ENCODE data around the gene SPPL2C.

SPPL2C gene

DNA sequence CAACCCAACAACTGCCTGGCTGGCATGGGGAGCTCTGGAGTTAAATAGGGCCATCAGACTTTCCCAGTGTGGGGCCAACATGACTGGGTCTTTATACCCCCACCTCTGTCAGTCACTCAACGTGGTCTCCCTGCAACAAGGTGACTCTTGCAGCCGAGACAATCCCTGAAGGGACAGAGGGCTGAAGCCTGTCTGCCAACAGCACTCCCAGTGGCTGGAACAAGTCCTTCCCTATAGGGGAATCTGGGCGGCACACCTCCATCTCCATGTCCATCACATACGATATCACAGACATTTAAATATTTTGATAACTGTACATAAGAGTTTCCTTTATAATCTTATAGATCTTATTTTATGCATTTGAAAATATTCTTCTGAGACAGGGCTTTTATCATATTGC, 44.9 kb downstream of the SPPL2C start:
- no peak for DNase-seq

DNA sequence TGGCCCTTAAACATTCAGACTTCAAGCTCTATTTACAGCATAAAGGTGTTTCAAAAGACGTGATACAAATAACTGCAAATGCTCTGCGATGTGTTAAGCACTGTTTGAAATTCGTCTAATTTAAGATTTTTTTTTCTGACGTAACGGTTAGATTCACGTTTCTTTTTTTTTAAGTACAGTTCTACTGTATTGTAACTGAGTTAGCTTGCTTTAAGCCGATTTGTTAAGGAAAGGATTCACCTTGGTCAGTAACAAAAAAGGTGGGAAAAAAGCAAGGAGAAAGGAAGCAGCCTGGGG, 49.0 kb downstream of the SPPL2C start:
- DNase-seq: no peak

DNA sequence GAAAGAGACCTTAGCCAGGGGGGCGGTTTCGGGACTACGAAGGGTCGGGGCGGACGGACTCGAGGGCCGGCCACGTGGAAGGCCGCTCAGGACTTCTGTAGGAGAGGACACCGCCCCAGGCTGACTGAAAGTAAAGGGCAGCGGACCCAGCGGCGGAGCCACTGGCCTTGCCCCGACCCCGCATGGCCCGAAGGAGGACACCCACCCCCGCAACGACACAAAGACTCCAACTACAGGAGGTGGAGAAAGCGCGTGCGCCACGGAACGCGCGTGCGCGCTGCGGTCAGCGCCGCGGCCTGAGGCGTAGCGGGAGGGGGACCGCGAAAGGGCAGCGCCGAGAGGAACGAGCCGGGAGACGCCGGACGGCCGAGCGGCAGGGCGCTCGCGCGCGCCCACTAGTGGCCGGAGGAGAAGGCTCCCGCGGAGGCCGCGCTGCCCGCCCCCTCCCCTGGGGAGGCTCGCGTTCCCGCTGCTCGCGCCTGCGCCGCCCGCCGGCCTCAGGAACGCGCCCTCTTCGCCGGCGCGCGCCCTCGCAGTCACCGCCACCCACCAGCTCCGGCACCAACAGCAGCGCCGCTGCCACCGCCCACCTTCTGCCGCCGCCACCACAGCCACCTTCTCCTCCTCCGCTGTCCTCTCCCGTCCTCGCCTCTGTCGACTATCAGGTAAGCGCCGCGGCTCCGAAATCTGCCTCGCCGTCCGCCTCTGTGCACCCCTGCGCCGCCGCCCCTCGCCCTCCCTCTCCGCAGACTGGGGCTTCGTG, 49.5 kb downstream of the SPPL2C start, which contains the start of gene MAPT:
TSS of gene MAPT (plus strand) at position 533 of the 763 bp plus-strand sequence. CDS start 67,784 bp downstream, outside the sequence.
- DNase-seq: peak; percentile 89

DNA sequence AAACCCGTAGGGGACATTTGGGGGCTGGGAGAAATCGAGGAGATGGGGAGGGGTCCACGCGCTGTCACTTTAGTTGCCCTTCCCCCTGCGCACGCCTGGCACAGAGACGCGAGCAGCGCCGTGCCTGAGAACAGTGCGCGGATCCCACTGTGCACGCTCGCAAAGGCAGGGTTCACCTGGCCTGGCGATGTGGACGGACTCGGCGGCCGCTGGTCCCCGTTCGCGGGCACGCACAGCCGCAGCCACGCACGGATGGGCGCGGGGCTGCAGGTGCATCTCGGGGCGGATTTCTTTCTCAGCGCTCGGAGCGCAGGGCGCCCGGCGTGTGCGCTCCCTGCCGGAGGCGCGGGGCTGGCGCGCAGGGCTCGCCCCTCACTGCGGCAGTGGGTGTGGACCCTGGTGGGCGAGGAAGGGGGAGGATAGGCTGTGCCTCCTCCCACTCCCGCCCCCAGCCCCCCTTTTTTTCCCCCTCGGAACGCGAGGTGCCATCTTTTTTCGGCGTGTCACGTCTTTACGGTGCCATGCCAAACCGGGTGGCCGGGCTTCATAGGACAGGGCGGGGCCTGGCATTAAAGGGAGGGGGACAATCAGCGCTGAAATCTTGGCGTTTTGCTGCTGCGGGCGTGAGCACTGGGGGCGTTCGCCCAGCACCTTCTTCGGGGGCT, 50.8 kb downstream of the SPPL2C start:
- peak; percentile 32 for DNase-seq

DNA sequence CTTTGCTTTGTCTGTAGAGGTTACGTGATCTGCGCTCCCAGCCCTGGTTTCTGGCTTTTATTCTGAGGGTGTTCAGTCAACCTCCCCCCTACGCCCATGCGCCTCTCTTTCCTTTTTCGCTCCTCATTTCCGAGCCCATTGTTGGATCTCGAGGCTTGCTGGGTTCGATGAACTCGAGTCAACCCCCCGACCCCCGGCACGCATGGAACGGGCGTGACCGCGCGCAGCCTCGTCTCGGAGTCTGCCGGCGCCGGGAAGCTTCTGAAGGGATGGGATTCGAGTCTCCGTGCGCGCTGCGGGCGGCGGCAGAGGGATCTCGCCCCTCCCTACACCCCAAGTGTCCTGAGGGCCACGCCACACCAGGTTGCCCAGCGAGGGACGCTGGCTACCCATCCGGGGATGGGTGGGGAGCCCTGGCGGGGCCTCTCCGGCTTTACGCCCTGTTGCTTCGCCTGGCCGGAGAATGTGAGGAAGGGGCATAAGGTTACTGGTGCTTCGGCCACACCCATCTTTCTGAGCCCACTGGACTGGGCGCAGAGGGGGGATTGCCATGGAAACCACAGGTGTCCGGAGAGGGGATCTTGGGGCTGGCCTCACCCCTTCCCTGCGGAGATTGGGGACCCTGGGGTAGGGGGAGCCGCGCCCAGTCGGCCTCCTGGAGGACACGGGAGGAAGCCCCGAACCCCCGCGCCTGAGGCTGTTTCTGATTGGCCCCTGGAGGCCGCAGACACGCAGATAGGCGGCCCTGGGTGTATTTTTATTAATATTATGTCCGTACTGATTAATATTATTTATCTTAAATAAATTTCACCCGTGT, 51.5 kb downstream of the SPPL2C start:
- no peak for DNase-seq
